Embryonic facial prominence (tissue), 1 donor: ENCODE results near the gene DFFA.

ENCODE experiments used
- DNase-seq: peaks from one replicate; pipeline ENCODE4 v3.0.0-alpha.2; 2016; ENCODE audit errors: extremely low spot score

Gene DFFA

DNA sequence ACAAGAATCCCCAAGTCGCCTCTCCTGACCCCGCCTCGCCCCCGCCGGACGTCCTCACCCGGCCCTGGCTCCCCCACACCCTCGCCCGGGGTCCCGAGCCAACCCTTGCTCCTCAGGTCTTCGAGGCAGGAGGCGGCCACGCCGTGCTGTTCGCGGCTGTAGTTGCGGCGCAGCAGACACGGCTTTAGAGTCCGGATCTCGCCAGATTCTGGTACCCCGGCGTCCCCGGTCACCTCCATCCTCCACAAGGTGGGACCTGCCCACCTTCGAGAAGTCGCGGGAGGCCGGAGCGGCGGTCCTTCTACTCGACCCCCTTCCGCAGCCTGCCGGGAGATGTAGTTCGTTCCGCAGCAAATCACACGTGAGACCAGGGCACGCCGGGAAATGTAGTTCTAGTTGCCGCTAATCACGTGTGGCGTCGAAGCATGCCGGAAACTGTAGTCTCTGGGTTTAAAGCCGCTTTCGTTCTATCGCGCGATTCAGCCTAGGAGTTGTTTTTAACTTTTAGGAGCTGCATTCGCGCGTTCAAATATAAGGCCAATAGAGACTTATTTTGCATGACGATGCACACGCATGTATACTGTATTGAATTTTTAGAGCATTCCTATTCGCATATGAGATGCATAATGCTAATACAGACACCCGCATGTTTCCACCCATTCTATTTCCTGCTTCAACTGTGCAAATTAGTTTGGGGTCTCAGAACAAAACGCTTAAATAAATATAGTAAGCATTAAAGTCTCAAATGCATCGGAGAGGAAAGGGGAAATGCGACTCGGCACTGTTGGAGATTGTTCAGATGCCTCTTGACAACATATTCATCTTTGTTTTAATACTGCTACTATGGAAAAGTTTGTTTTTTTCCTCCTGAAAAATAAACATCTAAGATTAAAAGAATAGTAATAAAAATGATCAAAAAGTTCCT is at the start of gene DFFA:
Gene DFFA, minus strand, starts transcription at position 310 of the 925 bp plus-strand sequence. Its CDS starts 71 bp downstream, at position 239.
- peak; percentile 96 for DNase-seq

DNA sequence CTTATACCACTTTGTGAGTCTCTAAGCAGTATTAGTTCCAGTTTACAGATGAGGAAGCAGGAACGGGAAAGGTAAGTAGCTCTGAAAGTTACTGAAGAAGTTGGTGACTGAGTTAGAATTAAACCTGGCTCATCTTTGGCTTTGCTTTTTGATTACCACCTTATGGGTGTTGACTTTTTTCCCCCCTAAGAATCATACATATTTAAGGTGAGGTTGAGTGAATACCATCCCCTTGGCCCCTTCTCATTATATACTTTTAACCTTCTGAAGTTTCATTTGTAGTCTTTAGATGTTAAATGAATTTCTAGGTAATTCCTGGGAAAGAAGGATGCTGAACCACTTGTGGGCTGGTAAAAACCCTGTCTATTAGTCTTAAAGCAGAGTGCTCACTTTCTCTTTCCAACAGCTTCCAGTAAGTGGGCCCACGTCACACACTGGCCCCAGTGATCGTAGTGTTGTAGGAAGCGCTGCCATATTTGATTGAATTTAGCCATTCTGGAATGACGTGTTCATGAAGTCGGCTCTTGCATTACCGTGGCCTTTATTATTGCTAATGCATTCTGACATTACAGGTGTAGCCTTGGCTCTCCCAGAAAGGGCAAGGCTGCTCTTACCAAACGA is 49.3 kb upstream of the DFFA start:
- no peak for DNase-seq

- no peak for DNase-seq
Observed at GRCh38 chr1:10520952-10521351, 48.6 kb upstream of the DFFA start.

DNA sequence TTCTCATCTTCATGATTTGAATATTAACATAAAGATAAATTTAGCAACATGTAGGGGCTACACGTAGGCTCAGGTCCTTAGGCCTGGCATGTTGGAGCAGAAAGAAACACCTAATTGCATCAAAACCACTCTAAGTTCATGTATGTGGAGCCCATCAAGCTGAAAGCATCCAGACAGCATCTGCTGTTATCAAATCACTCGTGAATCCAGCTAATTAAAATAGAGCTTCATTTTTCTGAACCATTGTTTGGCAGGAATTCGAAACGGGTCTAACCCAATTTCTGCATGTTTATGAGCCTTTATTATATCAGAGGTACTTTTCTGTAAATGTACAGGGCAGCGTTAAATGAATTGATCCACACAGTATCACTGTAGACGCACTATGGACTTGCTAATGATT is 48.2 kb upstream of the DFFA start:
- DNase-seq = no peak

DNA sequence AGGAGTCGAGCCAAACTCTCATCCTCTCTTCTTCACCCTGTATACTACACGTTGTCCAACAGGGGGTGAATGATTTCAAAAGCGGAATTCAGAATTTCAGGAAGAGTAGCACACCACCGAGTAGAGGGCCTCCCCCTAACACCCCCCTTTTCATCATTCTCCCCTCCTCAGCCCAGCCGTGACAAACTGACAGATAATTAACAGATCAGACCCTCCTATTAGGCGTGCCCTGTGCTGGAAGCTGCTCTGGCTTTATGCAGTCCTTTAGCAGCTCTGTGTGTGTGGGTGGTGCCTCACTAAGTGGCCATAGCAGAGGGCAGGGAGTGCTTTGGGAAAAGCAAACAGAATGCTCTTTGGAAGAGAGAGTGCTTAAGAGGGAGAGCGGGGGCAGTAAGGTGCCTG is 46.7 kb upstream of the DFFA start:
- DNase-seq = no peak

GRCh38 chr1:10517677-10517982 is 45.3 kb upstream of the DFFA start:
- DNase-seq = no peak

GRCh38 chr1:10516925-10517676 is 44.8 kb upstream of the DFFA start:
- no peak for DNase-seq

DNA sequence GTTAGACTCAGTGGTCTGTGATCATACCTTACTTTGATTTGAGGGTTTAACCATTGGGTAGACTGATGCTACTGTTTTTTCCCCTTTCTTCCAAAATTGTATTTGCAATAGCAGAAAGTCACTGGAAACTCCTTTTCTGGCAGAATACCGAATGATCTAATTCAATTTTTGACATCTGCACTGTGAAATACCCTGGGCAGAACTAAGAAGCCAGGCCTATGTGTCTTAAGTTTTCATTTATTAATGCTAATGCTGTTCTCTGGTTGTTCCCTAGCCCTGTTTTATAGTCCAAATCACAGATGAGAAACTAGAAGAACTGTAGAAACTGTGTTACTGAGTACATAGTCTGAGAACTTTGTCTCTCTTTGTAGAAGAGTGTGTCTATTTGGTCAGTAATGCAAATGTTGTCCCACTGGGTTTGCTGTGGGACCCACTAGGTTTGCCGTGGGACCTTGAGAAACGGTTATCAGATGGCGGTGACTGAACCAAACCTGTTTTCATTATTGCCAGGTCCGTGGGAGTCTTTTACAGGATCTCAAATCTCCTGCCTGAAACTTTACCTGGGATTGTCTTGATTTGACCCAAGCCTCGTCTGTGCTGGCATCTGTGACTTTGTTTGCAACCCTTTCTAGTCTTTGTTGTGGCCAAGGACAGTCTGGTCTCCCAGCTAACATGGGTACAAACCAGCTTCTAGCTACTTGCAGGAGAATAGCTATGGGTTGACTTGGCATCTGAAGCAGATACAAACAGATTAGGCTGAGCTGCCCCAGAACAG is 43.8 kb upstream of the DFFA start:
- DNase-seq = no peak

- no peak for DNase-seq
Observed at GRCh38 chr1:10515301-10515975, 43.1 kb upstream of the DFFA start.

- no peak for DNase-seq
Observed at GRCh38 chr1:10514490-10515235, 42.3 kb upstream of the DFFA start.

GRCh38 chr1:10513199-10513598 is 40.9 kb upstream of the DFFA start:
- DNase-seq = no peak

DNA sequence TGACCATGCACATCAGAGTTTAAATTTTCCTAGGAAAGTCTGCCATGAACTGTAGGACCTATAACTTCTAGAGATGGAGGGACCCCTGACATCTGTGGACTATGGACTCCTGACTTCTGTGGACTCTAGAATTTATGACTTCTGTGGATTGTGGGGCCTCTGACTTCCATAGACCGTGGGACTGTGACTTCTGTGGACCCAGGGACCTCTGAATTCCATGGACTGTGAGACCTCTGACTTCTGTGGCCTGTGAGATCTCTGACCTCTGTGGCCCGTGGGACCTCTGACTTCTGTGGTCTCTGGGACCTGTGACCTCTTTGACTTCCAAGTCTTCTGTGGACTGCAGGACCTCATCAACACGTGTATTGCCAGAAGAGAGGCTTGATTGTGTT is 39.2 kb upstream of the DFFA start:
- no peak for DNase-seq

DNA sequence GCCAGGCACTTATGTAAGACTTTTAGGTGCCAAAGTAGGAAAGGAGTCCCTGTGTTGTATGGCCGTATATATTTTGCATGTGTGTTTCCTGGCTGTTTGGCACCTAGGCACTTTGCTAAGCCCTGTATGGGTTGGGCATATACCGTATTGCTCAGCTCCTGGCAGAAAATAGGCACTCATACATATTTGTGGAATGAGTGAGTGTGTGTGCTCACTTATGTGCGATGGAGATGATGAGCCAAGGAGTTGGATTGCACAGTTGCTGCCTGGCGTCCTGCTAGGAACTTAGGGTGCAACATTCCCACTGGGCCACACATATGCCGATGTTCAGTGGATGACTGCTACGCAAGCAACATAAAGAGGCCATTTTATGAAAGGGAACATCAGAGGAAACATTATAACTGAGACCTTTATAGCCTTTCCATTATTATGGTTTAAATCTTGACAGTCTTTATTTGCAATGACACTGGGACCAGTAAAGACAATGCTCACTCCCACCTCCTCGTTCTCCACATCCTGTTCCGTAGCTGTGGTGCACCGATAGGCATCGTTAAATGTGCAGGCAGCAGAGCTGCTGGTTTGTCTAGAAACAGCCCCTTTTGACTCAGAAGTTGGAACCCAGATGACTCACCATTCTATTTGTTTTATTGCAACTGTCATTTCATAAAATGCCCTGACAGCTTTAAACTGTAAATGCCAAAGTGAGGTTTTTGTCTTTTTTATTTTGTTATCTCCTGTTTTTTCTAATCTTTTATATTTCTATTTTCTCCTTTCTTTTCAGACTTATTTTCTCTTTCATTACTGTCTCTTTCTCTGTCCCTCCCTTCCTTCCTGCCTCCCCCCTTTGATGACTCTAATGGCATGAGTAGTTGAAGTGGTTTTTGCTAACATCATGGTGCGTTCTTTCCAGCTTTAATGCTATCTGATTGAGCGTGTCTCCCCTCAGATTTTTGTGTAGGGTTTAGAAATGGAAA is 38.5 kb upstream of the DFFA start:
- no peak for DNase-seq

- no peak for DNase-seq
Observed at GRCh38 chr1:10509809-10510509, 37.6 kb upstream of the DFFA start.

DNA sequence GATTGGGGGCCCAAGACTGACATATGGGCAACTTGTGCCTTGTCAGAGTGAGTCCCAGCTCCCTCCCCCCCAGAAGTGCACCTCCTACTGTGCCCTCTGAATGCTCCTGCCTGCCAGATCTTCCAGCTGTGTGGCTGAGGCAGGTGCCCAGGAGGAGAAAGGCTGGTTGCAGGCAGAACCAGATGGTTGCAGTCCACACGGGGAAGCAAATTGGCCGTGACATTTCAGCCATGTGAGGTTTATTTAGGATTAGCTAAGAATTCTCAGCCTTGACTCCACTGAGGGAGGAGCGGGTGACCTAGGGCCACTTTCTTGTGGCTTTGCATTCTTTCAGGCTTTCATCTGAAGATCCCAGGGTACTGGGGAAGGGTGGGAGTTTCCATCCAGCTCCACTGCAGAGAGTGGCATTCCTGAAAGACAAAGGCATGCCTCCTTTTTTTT is 36.2 kb upstream of the DFFA start:
- no peak for DNase-seq

DNA sequence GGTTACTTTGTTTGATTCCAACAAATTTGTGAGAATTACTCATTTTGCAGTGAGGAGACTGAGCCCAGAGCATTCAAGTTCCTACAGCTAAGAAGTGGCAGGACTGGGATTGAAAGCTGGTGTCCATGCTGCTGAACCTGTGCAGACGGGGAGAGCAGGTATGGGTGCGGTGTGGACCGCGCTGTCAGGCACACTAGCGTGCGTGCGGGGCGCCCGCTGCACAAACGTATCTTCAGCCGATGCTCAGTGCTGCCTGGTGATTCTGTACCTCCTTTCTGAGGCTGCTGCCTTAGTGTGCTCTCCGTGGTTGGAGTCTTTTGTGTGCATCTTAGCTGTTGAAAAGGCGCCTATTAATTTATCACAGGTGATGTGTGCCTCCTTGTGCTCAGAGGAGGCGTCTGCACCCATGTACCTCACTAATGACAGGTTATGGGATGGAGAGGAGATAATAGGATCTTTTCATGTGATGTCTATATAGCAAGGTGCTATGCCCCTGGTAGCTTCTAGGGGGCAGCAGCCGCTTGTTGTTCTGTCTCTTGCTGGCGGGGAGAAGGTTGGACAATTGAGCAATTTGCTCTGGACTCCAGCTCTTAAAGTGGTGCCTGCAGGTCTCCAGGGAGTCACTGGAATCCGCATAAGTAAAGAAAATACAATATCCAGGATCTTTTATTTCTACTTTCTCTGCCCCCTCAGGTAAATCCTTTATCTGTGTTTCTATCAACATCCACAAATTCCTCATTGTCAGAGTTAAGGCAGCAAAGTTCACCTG is 35.0 kb upstream of the DFFA start:
- DNase-seq = peak; percentile 44

- DNase-seq = no peak
Observed at GRCh38 chr1:10506677-10507047, 34.3 kb upstream of the DFFA start.
